CD4-positive, alpha-beta T cell (primary cell): ENCODE data around the gene LRRC46. TPM values are rescaled to one million over a fixed set of nuclear protein-coding genes. Genes with fewer than 3 reads are reported as not detected.

ENCODE experiments used
- ATAC-seq: fragments of 200-7000 bp; cut with Tn5 transposase; one replicate; pipeline ENCODE4 v1.10.0; 2022; ENCODE audit warnings: mild to moderate bottlenecking; ENCODE audit not compliant: poor library complexity
- CTCF ChIA-PET: fragments of 350-600 bp; sonication (Branson Sonifier 250); formaldehyde crosslinking; loops from one replicate; lab custom pipeline; 2021; ENCODE audit warnings: antibody characterized with exemption, inconsistent platforms; lab: Charles Lee
- POLR2A ChIA-PET: fragments of 350-600 bp; sonication (Branson Sonifier 250); formaldehyde crosslinking; loops from one replicate; lab custom pipeline; 2021; ENCODE audit warnings: antibody characterized with exemption, inconsistent platforms; lab: Charles Lee
- DNase-seq, 14 experiments: peaks; one replicate each; pipeline ENCODE4 v3.0.0-alpha.2; 2013 to 2020; ENCODE audit warnings: mixed read lengths in 2 of 14
- H3K27ac ChIP-seq, 2 donors: one replicate each; pipeline versions ENCODE4 v1.5.1 to v1.7.0; 2013; ENCODE audit warnings: low read length in 2 of 2, low read depth in 1 of 2, mild to moderate bottlenecking in 1 of 2
- H3K27me3 ChIP-seq, 2 experiments: 1 replicate in 1 of 2; 2 replicates in 1 of 2; pipeline versions ENCODE4 v1.6.1 to v1.7.0; 2013; ENCODE audit warnings: low read length in 2 of 2, control low read depth in 1 of 2, mild to moderate bottlenecking in 1 of 2, moderate library complexity in 1 of 2; ENCODE audit not compliant: insufficient read depth in 2 of 2, control insufficient read depth in 1 of 2
- H3K36me3 ChIP-seq: one replicate; pipeline ENCODE4 v1.6.1; 2013; ENCODE audit warnings: low read length, control low read depth; ENCODE audit not compliant: insufficient read depth
- H3K4me1 ChIP-seq: one replicate; pipeline ENCODE4 v1.6.1; 2013; ENCODE audit warnings: low read length, control low read depth; ENCODE audit not compliant: insufficient read depth
- H3K4me3 ChIP-seq: one replicate; pipeline ENCODE4 v1.5.1; 2013; ENCODE audit warnings: mild to moderate bottlenecking, low read length, moderate library complexity
- H3K9me3 ChIP-seq, 2 experiments: 1 replicate in 1 of 2; 2 replicates in 1 of 2; pipeline versions ENCODE4 v1.6.1 to v1.7.0; 2013; ENCODE audit warnings: low read length in 2 of 2, mild to moderate bottlenecking in 2 of 2, control low read depth in 1 of 2, moderate library complexity in 1 of 2; ENCODE audit not compliant: control insufficient read depth in 1 of 2, insufficient read depth in 1 of 2
- H3K27ac Mint-ChIP-seq: one replicate; pipeline ENCODE4 v1.8.0; 2020; ENCODE audit warnings: mixed read lengths
- H3K27me3 Mint-ChIP-seq: one replicate; pipeline ENCODE4 v1.8.0; 2021; ENCODE audit warnings: mixed read lengths
- H3K36me3 Mint-ChIP-seq: one replicate; pipeline ENCODE4 v1.8.0; 2021; ENCODE audit warnings: low read depth, mixed read lengths
- H3K4me1 Mint-ChIP-seq: one replicate; pipeline ENCODE4 v1.8.0; 2021; ENCODE audit warnings: low read depth, mixed read lengths
- H3K4me3 Mint-ChIP-seq: one replicate; pipeline ENCODE4 v1.8.0; 2020; ENCODE audit warnings: mild to moderate bottlenecking, mixed read lengths
- H3K9me3 Mint-ChIP-seq: one replicate; pipeline ENCODE4 v1.8.0; 2020; ENCODE audit warnings: mixed read lengths
- CTCF ChIP-seq: fragments of 200-600 bp; IDR thresholded peaks from one replicate; pipeline ENCODE4 v1.8.0; 2022; ENCODE audit warnings: antibody characterized with exemption, mild to moderate bottlenecking
- intact Hi-C, 2 experiments: fragments of 100-400 bp; cut with DNase I in 1 of 2; cut with micrococcal nuclease in 1 of 2; formaldehyde crosslinking; loops; one replicate each; pipeline versions ENCODE4 v1.15.1 to v1.9.0; 2023 to 2025; cut with DNase I, micrococcal nuclease
- total RNA-seq, 174 experiments: library from RNA in 2 of 174; stranded (reverse) in 2 of 174; gene quantifications; one replicate each; pipeline ENCODE4 v1.2.3 and lab custom pipeline; 2021 to 2026

LRRC46 gene
- total RNA-seq, 2 experiments from 2014 or later = 0.42 to 0.85 TPM

GRCh38 chr17:47810901-47811635 is 20.4 kb upstream of the LRRC46 start:
- CTCF ChIA-PET = interaction anchor here (1.0 kb wide), 1 partner anchor 30 kb away, joined by 3 read pairs; the partner anchor contains the start of gene SCRN2

GRCh38 chr17:47811709-47812108 is 19.8 kb upstream of the LRRC46 start:
- H3K9me3 Mint-ChIP-seq = no peaks in the 10 kb centered on the region
- peaks cover 89% of the 10 kb centered on the region for H3K36me3 Mint-ChIP-seq
- ChIA-PET CTCF (no interaction called here), POLR2A (no interaction called here)
- Histone ChIP-seq H3K27ac (no peak overlapping the region), H3K4me1 (peaks cover 5% of the 10 kb centered on the region), H3K9me3 (no peaks in the 10 kb centered on the region), H3K27me3 (no peaks in the 10 kb centered on the region), H3K36me3 (peaks cover 93% of the 10 kb centered on the region), H3K4me3 (no peak overlapping the region)
- H3K4me1 Mint-ChIP-seq = no peaks in the 10 kb centered on the region
- H3K27ac Mint-ChIP-seq = no peak overlapping the region
- DNase-seq = no peak
- ATAC-seq = no peak
- H3K4me3 Mint-ChIP-seq = no peak overlapping the region
- no peaks in the 10 kb centered on the region for H3K27me3 Mint-ChIP-seq
- TF ChIP-seq CTCF = no peak
- intact Hi-C loops = no loop called here

More at GRCh38 chr17:47810901-47811635, 20.4 kb upstream of the LRRC46 start:
- H3K4me3 Mint-ChIP-seq = no peak overlapping the region
- intact Hi-C loops = no loop called here
- H3K36me3 Mint-ChIP-seq = peaks cover 84% of the 10 kb centered on the region
- ATAC-seq = no peak
- H3K4me1 Mint-ChIP-seq = no peaks in the 10 kb centered on the region
- H3K4me3 ChIP-seq = no peak overlapping the region
- DNase-seq = peak in 1 of 14 experiments; percentile 6
- H3K27ac Mint-ChIP-seq = no peak overlapping the region
- no peaks in the 10 kb centered on the region for H3K9me3 ChIP-seq
- no peaks in the 10 kb centered on the region for H3K9me3 Mint-ChIP-seq
- H3K36me3 ChIP-seq = peaks cover 86% of the 10 kb centered on the region
- no peak for TF ChIP-seq CTCF
- no peak overlapping the region for H3K27ac ChIP-seq
- POLR2A ChIA-PET = no interaction called here
- no peaks in the 10 kb centered on the region for H3K27me3 ChIP-seq
- H3K27me3 Mint-ChIP-seq = no peaks in the 10 kb centered on the region
- peaks cover 5% of the 10 kb centered on the region for H3K4me1 ChIP-seq

DNA sequence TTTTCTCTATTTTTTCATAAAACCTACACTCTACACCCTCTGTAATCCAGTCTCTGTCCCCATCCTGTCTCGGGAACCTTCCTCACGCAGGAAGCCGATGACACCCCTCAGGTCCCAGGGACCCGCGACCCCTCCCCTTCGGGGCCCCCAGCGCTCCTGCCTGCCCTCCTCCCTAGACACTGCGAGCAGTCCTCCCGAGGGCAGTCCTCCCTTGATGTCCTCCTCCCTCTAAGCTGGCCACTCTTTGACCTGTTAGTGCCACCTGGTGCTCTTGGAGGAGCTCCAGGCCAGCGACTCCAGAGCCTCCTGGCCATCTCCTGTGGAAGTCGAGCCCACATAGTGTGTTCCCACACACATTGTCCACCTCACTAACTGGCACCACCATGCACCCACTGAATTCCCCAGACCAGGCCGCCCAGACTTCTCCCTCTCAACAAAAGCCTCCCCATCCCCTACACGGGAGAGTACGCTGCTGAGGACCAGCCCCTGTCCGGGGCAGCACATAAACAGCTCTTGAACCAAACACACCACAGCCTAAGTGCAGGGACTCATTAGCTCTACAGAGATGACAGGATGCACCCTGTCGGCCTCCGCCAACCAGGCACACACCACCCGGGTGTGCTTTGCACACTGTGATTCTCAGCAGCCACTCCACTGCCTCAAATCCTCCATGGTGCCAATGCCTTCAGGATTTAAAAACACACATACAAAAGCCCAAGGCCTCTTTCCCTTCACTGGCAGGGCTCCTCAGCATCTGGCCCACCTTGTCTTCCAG is 19.1 kb upstream of the LRRC46 start:
- Mint-ChIP-seq H3K36me3 (peaks cover 89% of the 10 kb centered on the region), H3K9me3 (no peaks in the 10 kb centered on the region)

More for the DNA sequence above, 19.1 kb upstream of the LRRC46 start:
- ChIA-PET POLR2A (no interaction called here), CTCF (no interaction called here)
- H3K27me3 Mint-ChIP-seq = no peaks in the 10 kb centered on the region
- H3K27ac Mint-ChIP-seq = no peak overlapping the region
- intact Hi-C loops = no loop called here
- Histone ChIP-seq H3K27me3 (no peaks in the 10 kb centered on the region), H3K4me3 (no peak overlapping the region), H3K27ac (no peak overlapping the region), H3K9me3 (no peaks in the 10 kb centered on the region), H3K36me3 (peaks cover 92% of the 10 kb centered on the region), H3K4me1 (peaks cover 5% of the 10 kb centered on the region)
- ATAC-seq = no peak
- H3K4me1 Mint-ChIP-seq = no peaks in the 10 kb centered on the region
- H3K4me3 Mint-ChIP-seq = no peak overlapping the region
- peak in 1 of 14 experiments; percentile 9 for DNase-seq
- TF ChIP-seq CTCF = no peak
